GM19099 (cell line): ENCODE results near the gene LDB2.

Experiments
- POLR2A ChIP-seq: IDR thresholded peaks from 3 replicates; pipeline ENCODE4 v1.6.1; 2011; ENCODE audit warnings: low read depth; ENCODE audit not compliant: insufficient read length; ENCODE audit errors: extremely low read depth

Gene LDB2

DNA sequence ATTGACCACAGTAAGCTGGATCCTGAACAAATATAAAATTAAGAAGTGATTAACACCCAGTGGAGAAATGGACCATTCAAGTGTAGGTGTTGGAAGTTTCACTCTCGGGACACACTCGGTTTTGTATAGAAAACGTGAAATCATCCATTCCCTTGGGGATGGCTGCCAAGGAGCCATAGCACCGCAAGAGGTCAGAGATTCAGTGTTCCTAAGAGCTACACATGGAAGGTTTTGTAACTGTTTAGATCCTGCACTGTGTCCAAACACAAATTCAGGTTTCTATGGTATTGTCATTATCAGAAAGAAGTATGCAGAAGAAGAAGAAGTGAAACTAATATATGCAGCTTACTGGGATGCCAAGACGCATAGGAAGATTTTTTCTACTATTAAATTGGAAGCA is 281.0 kb downstream of the LDB2 start:
- no peak for TF ChIP-seq POLR2A

- TF ChIP-seq POLR2A, result no peak
These were observed 281.4 kb downstream of the LDB2 start for GRCh38 chr4:16617011-16617410.

DNA sequence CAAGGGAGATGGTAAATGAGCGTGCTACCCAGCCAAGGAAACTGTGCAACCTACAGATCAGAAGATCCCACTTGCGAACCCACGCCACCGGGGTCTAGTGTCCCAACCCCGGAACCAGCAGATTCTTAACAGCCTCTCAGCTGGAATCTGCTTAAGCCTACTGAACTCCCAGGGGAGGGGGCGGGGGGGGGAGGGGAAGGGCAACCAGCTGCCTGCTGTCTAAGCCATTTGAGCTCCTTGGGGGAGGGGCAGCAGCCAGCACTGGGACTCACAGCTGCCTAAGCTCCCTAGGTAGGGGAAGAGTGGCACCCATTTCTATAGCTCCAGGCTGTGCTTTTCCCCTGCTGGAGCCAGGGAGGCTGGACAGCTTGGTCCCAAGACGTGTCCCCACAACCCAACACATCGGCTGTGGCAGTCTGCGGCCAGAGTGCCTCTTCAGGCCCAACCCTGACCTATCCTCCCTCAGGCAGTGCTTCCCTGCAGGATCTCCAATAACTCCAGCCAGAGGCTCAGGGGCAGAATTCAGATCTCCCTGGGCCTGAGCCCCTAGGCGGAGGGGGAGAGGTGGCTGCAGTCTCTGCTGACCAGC is 289.2 kb downstream of the LDB2 start:
- no peak for TF ChIP-seq POLR2A

GRCh38 chr4:16608611-16609125 is 289.8 kb downstream of the LDB2 start:
- TF ChIP-seq POLR2A, result no peak

GRCh38 chr4:16608123-16608522 is 290.3 kb downstream of the LDB2 start:
- TF ChIP-seq POLR2A, result no peak

DNA sequence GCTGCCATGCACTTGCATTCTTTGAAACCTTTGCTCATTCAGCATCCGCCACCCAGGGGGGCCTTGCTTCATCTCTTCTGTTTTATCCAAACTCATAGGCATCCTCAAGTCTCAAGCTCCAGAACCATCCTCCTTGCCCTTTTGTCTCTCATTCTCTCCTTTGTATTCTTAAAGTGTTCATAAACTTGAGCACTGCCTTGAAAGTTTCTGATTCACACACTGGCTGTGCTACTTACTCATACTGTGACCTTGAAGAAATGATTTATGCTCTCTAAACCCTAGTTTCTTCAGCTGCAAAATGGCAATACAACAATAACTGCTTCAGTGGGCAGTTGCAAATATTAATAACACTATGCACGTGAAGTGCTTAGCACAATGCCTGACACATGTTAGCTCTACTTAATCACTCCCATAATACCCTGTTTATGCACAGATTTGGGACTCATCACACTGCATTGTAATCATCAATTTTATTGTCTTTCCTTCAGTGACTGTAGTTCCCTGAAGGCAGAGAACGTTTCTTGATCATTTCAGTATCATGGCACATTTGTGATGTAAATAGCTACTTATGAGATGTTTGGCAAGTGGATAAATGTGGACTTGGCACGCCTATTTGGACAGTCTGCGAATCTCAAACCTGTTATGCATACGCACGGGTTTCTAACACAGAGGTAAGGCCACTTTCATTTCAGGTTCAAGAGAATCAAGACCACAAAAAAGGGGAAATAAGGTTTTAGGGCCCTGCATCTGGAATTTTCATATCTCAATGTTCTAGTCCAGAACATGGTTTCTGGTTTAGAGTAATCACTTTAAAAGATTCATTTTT is 291.0 kb downstream of the LDB2 start:
- no peak for TF ChIP-seq POLR2A

GRCh38 chr4:16606691-16607090 is 291.8 kb downstream of the LDB2 start:
- TF ChIP-seq POLR2A, result no peak

GRCh38 chr4:16603178-16603577 is 295.3 kb downstream of the LDB2 start:
- no peak for TF ChIP-seq POLR2A

- TF ChIP-seq POLR2A, result no peak
These were observed 299.7 kb downstream of the LDB2 start for GRCh38 chr4:16598597-16599206.

DNA sequence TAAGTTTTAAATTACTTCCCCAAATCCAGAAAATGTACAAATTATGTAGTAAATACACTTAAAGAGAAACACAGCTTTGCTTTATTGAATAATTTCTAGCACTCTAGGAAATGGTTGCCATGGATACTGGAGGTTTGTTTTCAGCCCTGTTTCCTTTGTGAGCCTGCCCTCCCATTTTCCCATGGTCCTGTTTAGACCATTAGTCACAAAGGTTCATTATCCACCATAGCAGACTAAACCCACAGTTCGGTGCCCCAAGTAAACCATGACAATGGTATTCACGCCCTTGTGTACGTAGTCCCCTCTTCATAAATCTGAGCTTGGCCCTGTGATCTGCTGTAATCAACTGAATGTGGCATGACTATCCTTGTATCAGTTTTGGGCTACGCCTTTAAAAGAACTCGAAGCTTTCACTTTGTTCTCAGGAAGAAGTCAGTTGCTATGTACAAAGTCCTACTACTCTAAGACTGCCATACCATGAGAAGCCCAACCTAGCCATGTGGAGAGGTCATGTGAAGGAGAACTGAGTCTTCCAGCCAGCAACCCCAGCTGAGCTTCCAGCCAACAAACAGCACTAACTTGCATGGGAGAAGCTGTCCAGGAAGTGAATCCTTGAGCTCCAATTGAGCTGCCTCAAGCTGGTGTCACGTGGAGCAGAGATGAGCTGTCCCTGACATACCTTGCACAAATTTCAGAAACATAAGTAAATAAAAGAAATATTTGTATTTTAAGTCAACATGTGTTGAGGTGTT is 300.4 kb downstream of the LDB2 start:
- TF ChIP-seq POLR2A, result no peak

- no peak for TF ChIP-seq POLR2A
These were observed 301.0 kb downstream of the LDB2 start for GRCh38 chr4:16597443-16597842.

GRCh38 chr4:16596267-16596666 is 302.2 kb downstream of the LDB2 start:
- no peak for TF ChIP-seq POLR2A

- no peak for TF ChIP-seq POLR2A
These were observed 304.3 kb downstream of the LDB2 start for GRCh38 chr4:16594128-16594527.

GRCh38 chr4:16593386-16593785 is 305.1 kb downstream of the LDB2 start:
- no peak for TF ChIP-seq POLR2A

DNA sequence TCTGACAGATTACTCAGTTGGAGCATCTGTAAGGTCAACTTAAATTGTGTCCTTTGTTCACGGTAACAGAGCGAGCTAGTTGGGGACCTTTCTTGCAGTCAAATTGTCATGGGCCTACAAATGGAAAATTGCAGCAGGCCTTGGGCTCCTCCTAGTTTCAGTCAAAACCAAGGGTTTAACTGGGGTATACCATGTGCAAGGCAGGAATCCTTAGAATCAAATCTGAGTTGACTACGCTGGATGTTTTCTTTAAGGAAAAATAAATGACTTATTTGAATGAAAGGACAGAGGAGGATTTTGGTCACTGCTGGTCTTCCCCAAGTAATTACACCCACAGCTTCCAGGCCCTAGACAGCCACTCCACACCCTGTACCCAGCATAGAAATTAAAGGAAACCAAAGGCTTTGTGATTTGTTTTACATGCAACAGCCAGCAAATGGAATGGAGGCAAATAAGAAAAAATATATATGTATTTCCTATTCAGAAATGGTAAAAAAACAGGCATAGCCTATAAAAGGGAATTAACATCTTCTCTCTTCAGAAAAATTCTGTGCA is 307.1 kb downstream of the LDB2 start:
- no peak for TF ChIP-seq POLR2A

DNA sequence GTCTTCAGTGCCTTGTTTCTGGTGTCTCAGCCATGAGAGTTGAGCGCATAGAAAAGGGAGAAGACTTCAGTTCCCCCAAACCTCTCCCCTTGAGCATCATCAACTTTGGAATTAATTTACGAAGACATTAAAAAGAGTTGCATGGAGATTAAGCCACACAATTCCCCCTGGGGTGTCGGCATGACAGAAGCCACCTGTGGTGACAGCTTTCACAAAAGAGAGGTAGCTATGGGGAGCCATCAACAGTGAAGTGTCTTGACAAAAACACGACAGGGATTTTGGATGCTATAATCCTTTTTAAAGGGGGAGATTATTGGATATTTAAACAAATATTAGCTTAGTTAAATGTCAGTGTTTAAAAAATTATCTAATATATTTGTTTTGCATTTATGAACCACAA is 307.6 kb downstream of the LDB2 start:
- no peak for TF ChIP-seq POLR2A

- TF ChIP-seq POLR2A, result no peak
These were observed 309.8 kb downstream of the LDB2 start for GRCh38 chr4:16588651-16589050.
